Stimulated activated CD4-positive, alpha-beta T cell treated with anti-CD3 and anti-CD28 coated beads, Interleukin-1b, Interleukin-23, amount 100 ng/mL, for 48 hours (primary cell): ENCODE data around the gene GOLT1A.
A peak's percentile ranks its signal among the peaks of the same experiment; 100 is the strongest.

Experiments used
- DNase-seq: peaks from one replicate; pipeline ENCODE4 v3.0.0-alpha.2; 2020

Gene GOLT1A

DNA sequence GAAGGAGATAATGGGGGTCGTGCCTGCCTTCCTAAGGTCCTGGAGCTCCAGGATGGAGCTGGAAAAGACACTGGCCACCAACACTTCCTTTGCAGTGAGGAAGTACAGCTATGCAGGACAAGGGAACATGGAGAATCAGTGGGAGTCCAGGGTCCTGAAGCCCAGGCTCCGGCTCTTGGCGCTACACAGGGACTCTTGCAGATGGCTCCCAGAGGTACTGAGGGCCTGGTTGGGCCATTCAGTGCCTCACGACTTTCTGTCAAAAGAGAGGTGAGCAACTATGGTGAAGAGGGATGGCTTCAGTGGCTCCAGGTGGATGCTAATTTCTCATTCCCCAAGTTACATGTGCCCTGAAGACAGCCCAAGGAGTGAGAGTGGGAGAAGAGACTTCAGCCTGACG is 60.1 kb downstream of the GOLT1A start:
- no peak for DNase-seq

DNA sequence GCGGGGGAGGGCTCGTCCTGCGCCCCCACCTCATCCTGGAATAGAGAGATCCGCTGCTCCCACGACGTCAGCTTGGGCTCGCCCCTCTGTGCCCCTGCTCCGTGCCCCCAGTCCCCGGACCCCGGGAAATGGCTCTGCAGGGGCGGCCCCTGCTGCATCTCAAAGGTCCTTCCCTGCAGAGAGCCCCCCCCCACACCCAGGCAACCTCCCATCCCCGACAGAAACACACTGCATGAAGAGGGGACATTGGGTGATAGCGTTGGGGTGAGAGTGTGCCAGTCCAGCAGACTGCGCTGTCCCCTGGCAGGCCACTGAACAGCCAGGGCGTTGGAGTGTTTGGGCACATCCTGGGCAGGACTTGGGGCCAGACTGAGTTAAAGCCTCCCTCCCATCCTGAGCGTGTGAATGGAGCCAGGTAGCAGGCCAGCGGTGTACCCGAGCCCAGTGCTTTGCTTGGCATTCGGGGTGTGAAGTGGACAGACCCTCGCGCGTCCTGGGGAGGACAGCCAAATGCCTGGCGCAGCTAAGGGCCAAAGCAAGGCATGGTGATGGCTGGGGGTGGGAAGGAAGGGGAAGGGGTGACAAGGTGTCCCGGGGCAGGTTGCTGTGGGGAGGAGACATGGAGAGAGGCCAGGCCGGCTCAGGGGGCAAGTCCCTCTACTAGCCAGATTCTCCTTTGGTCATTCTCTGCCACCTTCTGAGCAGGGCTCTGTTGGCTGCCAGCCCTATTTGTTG is 61.3 kb downstream of the GOLT1A start:
- DNase-seq, result no peak

DNA sequence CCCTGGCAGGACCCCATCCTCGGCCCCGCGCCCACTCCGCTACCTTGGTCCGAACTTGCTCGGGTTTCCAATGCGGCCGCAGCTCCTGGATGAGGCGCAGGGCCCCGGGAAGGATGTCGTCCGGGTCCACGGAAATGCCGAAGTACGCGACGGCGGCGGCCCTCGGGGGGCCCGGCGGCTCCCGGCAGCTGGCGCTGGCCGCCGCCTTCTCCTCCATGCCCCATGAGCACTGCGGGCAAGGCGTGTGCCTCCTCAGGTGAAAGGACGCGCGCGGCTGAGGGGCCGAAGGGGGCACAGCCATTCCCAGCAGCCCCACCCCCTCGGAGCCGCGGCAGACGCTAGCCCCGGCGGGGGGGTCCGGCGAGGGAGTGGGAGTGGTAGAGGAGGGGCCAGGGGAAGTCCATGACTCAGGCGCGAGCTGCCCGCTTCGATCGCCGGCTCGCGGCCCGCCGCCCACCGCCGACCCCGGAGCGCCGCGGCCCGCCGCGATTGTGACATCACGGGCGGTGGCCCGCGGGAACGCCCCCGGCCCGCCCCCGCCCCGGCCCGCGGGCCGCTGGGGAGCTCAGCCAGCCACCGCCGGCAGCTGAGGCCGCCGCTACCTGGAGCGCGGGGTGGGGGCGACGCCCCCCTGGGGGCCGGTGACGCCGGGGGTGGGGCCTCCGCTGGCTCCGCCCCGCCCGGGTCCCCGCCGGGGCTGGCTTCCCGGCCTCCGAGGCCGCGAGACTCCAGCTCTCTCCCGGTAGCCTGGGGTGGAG is 62.1 kb downstream of the GOLT1A start, which contains the start of gene ETNK2:
TSS of gene ETNK2 (minus strand) at position 493 of the 758 bp plus-strand sequence. CDS start at position 301, 192 bp downstream.
- DNase-seq, result peak; percentile 28

DNA sequence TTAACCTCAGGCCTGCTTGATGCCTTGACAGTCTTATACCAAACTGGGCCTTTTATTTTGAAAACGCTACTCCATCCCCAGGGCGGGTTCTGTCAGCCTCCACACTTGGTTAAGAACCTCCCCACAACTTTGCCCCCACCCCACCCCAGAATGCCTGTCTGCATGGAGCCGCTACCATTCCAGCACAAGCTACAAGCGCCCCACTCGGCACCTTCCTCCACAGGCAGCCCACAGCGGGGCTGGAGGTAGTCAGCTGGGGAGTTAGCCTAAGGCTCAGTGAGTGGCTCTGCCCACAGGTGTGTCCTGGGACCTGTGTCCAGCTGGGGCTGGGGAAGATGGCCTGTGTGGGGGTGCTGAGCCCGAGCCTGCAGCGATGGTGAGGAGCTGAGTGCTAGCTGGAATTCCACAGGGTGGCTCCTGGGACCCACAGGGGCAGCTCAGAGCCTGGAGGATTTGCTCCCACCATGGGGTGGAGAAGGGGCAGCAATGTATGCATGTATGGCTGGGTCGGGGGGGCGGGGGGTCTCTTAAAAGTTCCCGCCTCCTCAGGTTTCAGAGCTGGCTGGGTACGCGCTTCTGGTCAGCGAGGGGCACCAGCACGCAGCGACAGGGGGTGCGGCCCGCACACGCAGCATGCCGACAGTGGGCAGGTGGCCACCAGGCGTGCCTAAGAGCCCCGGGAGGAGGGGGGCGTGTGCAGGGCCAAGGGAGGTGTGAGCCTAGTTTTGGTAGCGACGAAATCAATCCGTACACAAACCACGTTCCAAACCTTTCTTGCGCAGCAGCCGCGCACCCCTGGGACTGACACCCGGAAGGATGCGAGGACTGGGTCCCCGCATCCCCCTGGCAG is 62.9 kb downstream of the GOLT1A start:
- no peak for DNase-seq

DNA sequence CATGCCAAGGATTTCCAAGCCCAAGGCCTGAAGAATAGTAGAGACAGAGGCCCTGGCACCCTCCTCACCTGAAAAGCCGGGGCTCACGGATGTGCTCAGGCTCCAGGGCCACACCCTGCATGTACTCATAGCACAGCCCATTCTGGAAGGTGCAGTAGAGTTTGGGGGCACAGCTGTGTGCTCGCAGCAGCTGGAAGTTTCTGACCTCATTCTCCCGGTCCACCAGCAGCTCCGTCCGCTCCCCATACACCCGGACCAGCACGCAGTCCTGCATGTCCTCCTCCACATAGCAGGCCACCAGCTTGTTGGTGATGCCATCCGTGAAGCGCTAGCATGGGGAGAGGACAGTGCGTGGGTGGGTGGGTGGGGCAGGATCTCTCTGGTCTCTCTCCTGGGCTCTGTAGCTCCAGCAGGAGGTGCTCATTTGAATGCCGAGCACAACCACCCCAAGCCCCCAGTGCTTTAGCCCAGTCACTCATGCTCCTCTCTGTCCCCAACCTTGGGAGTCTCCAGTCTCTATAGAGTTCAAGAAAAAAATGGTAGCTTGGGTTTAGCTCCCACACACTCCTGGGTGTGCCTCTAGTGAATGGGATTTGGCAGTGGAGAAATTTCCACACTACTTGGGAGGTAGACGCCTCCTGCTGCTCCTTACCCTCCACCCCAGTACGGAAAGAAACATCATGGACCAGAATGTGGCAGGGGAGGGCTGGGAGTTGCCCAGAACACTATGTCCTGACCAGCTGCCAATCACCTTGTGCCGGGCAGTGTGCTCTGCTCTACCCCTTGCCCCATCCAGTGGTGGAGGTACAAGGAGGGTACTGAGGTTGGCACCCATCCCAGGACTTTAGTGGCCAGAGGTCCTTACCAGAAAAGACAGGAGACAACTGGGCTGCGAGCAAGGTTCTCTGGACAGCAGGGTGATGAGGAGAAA is 63.9 kb downstream of the GOLT1A start:
- DNase-seq, result no peak

DNA sequence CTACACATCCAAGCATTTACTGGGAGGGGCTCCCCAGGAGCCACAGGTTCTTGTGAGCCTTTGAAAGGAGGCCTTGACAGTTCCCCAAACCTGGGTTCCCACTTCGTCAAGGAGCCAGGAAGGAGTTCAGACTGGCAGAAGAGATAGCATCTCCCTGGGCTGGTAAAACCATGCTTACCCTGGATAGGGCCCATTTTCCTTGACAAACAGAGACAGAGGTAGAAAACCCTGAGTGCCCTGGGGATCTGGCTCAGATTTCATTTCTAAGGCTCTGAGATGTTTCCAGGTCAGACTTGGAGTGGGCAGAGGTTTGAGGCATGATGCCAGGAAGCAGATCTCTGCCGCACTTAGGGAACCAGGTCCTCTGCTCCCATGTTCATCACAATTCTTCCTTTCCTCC is 64.7 kb downstream of the GOLT1A start:
- DNase-seq, result no peak
